ENCODE measurements around the gene POLD1. TPM values are rescaled to one million over a fixed set of nuclear protein-coding genes. Genes with fewer than 3 reads are reported as not detected.

The POLD1 gene
- total and polyA plus RNA-seq, 7 experiments from 2014 or later, result 26.0 to 110 (median 40.8) TPM

DNA sequence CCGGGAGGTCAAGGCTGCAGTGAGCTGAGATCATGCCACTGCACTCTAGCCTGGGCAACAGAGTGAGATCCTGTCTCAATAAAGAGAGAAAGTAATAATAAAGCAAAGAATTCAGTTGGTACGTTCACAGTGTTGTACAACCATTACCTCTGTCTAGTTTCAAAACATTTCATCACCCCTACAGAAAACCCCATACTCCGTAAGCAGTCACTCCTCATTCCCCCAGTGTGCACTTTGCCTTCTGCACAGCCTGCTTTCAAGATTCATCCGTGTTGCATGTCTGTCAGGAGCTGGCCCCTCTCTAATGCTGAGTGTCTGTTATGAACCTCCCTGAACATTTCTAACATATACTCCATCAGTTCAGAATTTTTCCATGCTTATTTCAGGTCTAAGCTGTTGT lies 9.4 kb downstream of the POLD1 start:
- Histone ChIP-seq H3K27me3 (ENCODE audit: control insufficient read depth in 2 of 2, insufficient read depth in 2 of 2, low read length in 2 of 2) (no peaks in the 10 kb centered on the region), H3K27ac (ENCODE audit: low read depth, low read length) (no peak overlapping the region), H3K4me3 (ENCODE audit: low read length) (no peak overlapping the region), H3K4me1 (ENCODE audit: control insufficient read depth in 2 of 2, insufficient read depth in 2 of 2, low read length in 2 of 2) (no peaks in the 10 kb centered on the region), H3K36me3 (ENCODE audit: control insufficient read depth in 2 of 3, insufficient read depth in 3 of 3, low read length in 3 of 3) (no peaks in the 10 kb centered on the region), H3K9me3 (ENCODE audit: control insufficient read depth in 2 of 3, low read length in 3 of 3) (no peaks in the 10 kb centered on the region)
- DNase-seq, result no peak
- Mint-ChIP-seq H3K4me3 (no peak overlapping the region), H3K4me1 (peaks cover 0 to 7% (median 4%) of the 10 kb centered on the region in 7 donors), H3K9me3 (no peaks in the 10 kb centered on the region), H3K36me3 (peaks cover 3 to 30% (median 11%) of the 10 kb centered on the region in 5 donors), H3K27me3 (no peaks in the 10 kb centered on the region), H3K27ac (no peak overlapping the region)
- ChIA-PET POLR2A (no interaction called here), CTCF (no interaction called here)
- intact Hi-C loops (cut with micrococcal nuclease), result no loop called here
- no peak for ATAC-seq

DNA sequence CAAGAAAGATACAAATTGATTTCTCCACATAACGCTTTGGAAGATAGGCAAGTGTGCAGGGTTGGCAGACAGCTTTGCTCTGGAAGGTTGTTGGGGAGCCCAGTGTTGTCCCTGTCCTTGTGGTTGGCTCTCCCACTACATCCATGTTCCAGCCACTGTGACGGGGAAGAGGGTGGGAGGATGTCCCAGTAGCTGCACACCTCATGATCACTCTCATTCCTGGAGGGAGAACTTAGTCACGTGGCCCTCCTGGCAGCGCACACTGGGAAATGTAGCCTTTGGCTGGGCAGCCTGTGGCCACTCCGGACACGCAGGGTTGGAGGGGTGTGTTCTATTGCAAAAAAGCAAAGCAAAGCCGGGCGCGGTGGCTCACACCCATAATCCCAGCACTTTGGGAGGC lies 9.9 kb downstream of the POLD1 start:
- intact Hi-C loops (cut with micrococcal nuclease), result no loop called here
- DNase-seq (no peak), ATAC-seq (no peak)
- Histone ChIP-seq H3K9me3 (ENCODE audit: control insufficient read depth in 2 of 3, low read length in 3 of 3) (no peaks in the 10 kb centered on the region), H3K27me3 (ENCODE audit: control insufficient read depth in 2 of 2, insufficient read depth in 2 of 2, low read length in 2 of 2) (no peaks in the 10 kb centered on the region), H3K4me1 (ENCODE audit: control insufficient read depth in 2 of 2, insufficient read depth in 2 of 2, low read length in 2 of 2) (no peaks in the 10 kb centered on the region), H3K36me3 (ENCODE audit: control insufficient read depth in 2 of 3, insufficient read depth in 3 of 3, low read length in 3 of 3) (peaks cover 0 to 3% (median 0%) of the 10 kb centered on the region in 3 experiments), H3K4me3 (ENCODE audit: low read length) (no peak overlapping the region), H3K27ac (ENCODE audit: low read depth, low read length) (no peak overlapping the region)
- peaks cover 0 to 7% (median 4%) of the 10 kb centered on the region in 7 donors for H3K4me1 Mint-ChIP-seq
- CTCF ChIA-PET, result no interaction called here
- H3K36me3 Mint-ChIP-seq, result peaks cover 4 to 30% (median 11%) of the 10 kb centered on the region in 5 donors
- H3K27ac Mint-ChIP-seq, result no peak overlapping the region
- no peaks in the 10 kb centered on the region for H3K27me3 Mint-ChIP-seq
- no peak overlapping the region for H3K4me3 Mint-ChIP-seq
- H3K9me3 Mint-ChIP-seq, result no peaks in the 10 kb centered on the region
- POLR2A ChIA-PET, result no interaction called here

DNA sequence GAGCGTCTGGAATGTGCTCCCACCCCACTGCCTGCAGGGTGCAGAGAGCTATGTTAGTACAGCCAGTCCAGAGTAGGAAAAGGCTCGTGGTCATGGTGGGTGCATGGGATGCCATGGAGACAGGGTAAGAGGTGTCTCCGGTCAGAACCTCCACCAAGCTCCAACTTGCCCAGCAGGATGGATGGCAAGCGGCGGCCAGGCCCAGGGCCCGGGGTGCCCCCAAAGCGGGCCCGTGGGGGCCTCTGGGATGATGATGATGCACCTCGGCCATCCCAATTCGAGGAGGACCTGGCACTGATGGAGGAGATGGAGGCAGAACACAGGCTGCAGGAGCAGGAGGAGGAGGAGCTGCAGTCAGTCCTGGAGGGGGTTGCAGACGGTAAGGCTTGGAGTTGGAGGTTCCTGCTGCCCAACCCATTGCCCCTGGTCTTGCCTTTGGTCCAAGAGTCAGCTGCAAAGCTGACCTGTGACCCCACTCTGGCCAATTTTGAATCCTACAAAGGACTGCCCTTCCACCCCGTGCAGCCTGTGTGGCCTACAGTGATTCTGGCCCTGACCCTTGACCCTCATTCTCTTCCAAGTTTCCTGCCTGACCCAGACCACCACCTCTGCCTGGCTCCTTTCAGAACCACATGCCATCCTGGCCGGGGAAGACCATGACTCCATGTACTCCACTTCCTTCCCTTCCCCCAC lies 14.7 kb downstream of the POLD1 start:
- Histone ChIP-seq H3K27me3 (ENCODE audit: control insufficient read depth in 2 of 2, insufficient read depth in 2 of 2, low read length in 2 of 2) (no peaks in the 10 kb centered on the region), H3K4me1 (ENCODE audit: control insufficient read depth in 2 of 2, insufficient read depth in 2 of 2, low read length in 2 of 2) (no peaks in the 10 kb centered on the region), H3K36me3 (ENCODE audit: control insufficient read depth in 2 of 3, insufficient read depth in 3 of 3, low read length in 3 of 3) (peaks cover 0 to 31% (median 0%) of the 10 kb centered on the region in 3 experiments), H3K4me3 (ENCODE audit: low read length) (no peak overlapping the region), H3K27ac (ENCODE audit: low read depth, low read length) (no peak overlapping the region), H3K9me3 (ENCODE audit: control insufficient read depth in 2 of 3, low read length in 3 of 3) (no peaks in the 10 kb centered on the region)
- H3K27ac Mint-ChIP-seq, result peak overlapping the region in 2 of 9 donors; percentile 53 to 70
- intact Hi-C loops (cut with micrococcal nuclease), result no loop called here
- no peaks in the 10 kb centered on the region for H3K9me3 Mint-ChIP-seq
- no peak for ATAC-seq
- ChIA-PET CTCF (no interaction called here), POLR2A (no interaction called here)
- peaks cover 0 to 10% (median 4%) of the 10 kb centered on the region in 7 donors for H3K4me1 Mint-ChIP-seq
- no peak overlapping the region for H3K4me3 Mint-ChIP-seq
- no peak for DNase-seq
- H3K27me3 Mint-ChIP-seq, result no peaks in the 10 kb centered on the region
- H3K36me3 Mint-ChIP-seq, result peaks cover 6 to 18% (median 7%) of the 10 kb centered on the region in 5 donors

DNA sequence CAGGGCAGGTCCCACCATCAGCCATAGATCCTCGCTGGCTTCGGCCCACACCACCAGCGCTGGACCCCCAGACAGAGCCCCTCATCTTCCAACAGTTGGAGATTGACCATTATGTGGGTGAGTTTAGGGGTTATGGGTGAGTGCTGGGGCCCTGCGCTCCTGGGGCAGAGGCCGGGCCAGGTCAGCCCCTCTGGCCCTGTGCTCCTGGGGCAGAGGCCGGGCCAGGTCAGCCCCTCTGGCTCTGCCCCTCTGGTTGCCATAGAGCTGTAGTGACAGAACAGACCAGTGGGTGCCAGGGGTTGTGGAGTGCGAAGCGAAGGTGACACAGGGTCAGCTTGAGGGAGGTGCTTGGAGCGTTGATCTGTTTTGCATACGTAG lies 15.2 kb downstream of the POLD1 start:
- ATAC-seq, result no peak
- no peak overlapping the region for H3K27ac Mint-ChIP-seq
- CTCF ChIA-PET, result no interaction called here

DNA sequence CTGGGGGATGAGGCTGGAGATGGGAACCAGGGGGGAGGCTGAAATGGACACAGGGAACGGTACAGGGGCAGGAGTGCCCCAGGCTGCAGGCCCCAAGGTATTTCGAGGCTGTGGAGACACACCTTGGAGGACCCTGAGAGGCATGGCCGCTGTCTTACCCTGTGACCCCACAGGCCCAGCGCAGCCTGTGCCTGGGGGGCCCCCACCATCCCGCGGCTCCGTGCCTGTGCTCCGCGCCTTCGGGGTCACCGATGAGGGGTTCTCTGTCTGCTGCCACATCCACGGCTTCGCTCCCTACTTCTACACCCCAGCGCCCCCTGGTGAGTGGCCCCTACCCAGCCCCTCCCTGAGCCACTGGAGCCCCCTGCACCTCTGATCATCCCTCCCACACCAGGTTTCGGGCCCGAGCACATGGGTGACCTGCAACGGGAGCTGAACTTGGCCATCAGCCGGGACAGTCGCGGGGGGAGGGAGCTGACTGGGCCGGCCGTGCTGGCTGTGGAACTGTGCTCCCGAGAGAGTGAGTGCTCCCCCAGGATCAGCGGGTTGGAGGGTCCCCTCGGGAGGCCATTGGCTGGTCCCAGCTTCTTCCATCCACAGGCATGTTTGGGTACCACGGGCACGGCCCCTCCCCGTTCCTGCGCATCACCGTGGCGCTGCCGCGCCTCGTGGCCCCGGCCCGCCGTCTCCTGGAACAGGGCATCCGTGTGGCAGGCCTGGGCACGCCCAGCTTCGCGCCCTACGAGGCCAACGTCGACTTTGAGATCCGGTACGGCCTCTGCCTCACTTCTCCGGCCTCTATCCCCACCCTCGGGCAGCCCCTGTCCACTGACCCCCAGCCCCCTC lies 17.7 kb downstream of the POLD1 start:
- Histone ChIP-seq H3K27me3 (ENCODE audit: control insufficient read depth in 2 of 2, insufficient read depth in 2 of 2, low read length in 2 of 2) (no peaks in the 10 kb centered on the region), H3K4me3 (ENCODE audit: low read length) (no peak overlapping the region), H3K27ac (ENCODE audit: low read depth, low read length) (no peak overlapping the region), H3K9me3 (ENCODE audit: control insufficient read depth in 2 of 3, low read length in 3 of 3) (no peaks in the 10 kb centered on the region), H3K36me3 (ENCODE audit: control insufficient read depth in 2 of 3, insufficient read depth in 3 of 3, low read length in 3 of 3) (peaks cover 0 to 51% (median 6%) of the 10 kb centered on the region in 3 experiments), H3K4me1 (ENCODE audit: control insufficient read depth in 2 of 2, insufficient read depth in 2 of 2, low read length in 2 of 2) (no peaks in the 10 kb centered on the region)
- H3K36me3 Mint-ChIP-seq, result peaks cover 0 to 25% (median 4%) of the 10 kb centered on the region in 5 donors
- intact Hi-C loops (cut with micrococcal nuclease), result no loop called here
- H3K4me1 Mint-ChIP-seq, result peaks cover 0 to 5% (median 0%) of the 10 kb centered on the region in 7 donors
- no peaks in the 10 kb centered on the region for H3K27me3 Mint-ChIP-seq
- DNase-seq (no peak), ATAC-seq (no peak)
- H3K9me3 Mint-ChIP-seq, result no peaks in the 10 kb centered on the region
- H3K4me3 Mint-ChIP-seq, result no peak overlapping the region
- POLR2A ChIA-PET, result no interaction called here
- CTCF ChIA-PET, result interaction anchor here (0.7 to 0.8 kb wide), 2 partner anchors 14 to 44 kb away, joined by 3 to 5 read pairs; no protein-coding TSS in a partner anchor
- H3K27ac Mint-ChIP-seq, result no peak overlapping the region

More for the DNA sequence above, 15.2 kb downstream of the POLD1 start:
- intact Hi-C loops (cut with micrococcal nuclease), result no loop called here
- no peaks in the 10 kb centered on the region for H3K9me3 ChIP-seq (ENCODE audit: control insufficient read depth in 2 of 3, low read length in 3 of 3)
- H3K9me3 Mint-ChIP-seq, result no peaks in the 10 kb centered on the region
- H3K36me3 Mint-ChIP-seq, result peaks cover 4 to 21% (median 7%) of the 10 kb centered on the region in 5 donors
- POLR2A ChIA-PET, result no interaction called here
- no peaks in the 10 kb centered on the region for H3K27me3 Mint-ChIP-seq
- H3K4me1 Mint-ChIP-seq, result peaks cover 0 to 10% (median 4%) of the 10 kb centered on the region in 7 donors
- no peak overlapping the region for H3K4me3 Mint-ChIP-seq
- peaks cover 0 to 34% (median 0%) of the 10 kb centered on the region in 3 experiments for H3K36me3 ChIP-seq (ENCODE audit: control insufficient read depth in 2 of 3, insufficient read depth in 3 of 3, low read length in 3 of 3)
- H3K4me1 ChIP-seq (ENCODE audit: control insufficient read depth in 2 of 2, insufficient read depth in 2 of 2, low read length in 2 of 2), result no peaks in the 10 kb centered on the region
- no peak overlapping the region for H3K27ac ChIP-seq (ENCODE audit: low read depth, low read length)
- no peaks in the 10 kb centered on the region for H3K27me3 ChIP-seq (ENCODE audit: control insufficient read depth in 2 of 2, insufficient read depth in 2 of 2, low read length in 2 of 2)
- H3K4me3 ChIP-seq (ENCODE audit: low read length), result no peak overlapping the region
- DNase-seq, result no peak

DNA sequence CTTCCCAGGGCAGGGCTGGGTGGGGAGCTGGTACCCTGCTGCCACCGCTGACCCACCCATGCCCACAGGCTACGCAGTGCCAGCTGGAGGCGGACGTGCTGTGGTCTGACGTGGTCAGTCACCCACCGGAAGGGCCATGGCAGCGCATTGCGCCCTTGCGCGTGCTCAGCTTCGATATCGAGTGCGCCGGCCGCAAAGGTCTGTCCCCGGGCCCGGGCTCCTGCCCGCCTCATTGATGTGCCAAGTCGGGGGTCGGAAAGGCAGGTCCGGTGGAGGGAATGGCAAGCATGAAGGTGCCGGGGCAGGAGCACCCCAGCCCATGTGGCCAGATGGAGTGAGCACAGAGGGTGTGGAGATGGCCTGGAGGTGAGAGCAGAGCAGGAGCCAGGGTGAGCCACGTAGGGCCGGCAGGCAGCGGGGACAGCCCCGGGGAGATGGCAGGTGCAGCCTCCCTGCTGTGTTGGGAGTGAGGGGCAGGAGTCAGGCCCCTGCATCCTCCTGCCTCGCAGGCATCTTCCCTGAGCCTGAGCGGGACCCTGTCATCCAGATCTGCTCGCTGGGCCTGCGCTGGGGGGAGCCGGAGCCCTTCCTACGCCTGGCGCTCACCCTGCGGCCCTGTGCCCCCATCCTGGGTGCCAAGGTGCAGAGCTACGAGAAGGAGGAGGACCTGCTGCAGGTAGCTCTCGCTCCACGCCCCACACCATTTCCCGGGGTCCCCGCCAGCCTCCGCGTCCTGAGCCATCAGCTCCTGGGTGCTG lies 18.6 kb downstream of the POLD1 start:
- H3K36me3 Mint-ChIP-seq, result peaks cover 0 to 25% (median 4%) of the 10 kb centered on the region in 5 donors
- ChIA-PET CTCF (interaction anchor here (0.7 to 0.8 kb wide), 2 partner anchors 13 to 45 kb away, joined by 3 to 5 read pairs; no protein-coding TSS in a partner anchor), POLR2A (no interaction called here)
- no peak overlapping the region for H3K4me3 ChIP-seq (ENCODE audit: low read length)
- no peak overlapping the region for H3K4me3 Mint-ChIP-seq
- no peaks in the 10 kb centered on the region for H3K4me1 ChIP-seq (ENCODE audit: control insufficient read depth in 2 of 2, insufficient read depth in 2 of 2, low read length in 2 of 2)
- peaks cover 0 to 55% (median 6%) of the 10 kb centered on the region in 3 experiments for H3K36me3 ChIP-seq (ENCODE audit: control insufficient read depth in 2 of 3, insufficient read depth in 3 of 3, low read length in 3 of 3)
- ATAC-seq, result no peak
- H3K27ac Mint-ChIP-seq, result no peak overlapping the region
- H3K27ac ChIP-seq (ENCODE audit: low read depth, low read length), result no peak overlapping the region
- no peaks in the 10 kb centered on the region for H3K9me3 Mint-ChIP-seq
- no peaks in the 10 kb centered on the region for H3K9me3 ChIP-seq (ENCODE audit: control insufficient read depth in 2 of 3, low read length in 3 of 3)
- intact Hi-C loops (cut with micrococcal nuclease), result no loop called here
- no peaks in the 10 kb centered on the region for H3K27me3 Mint-ChIP-seq
- DNase-seq, result no peak
- H3K4me1 Mint-ChIP-seq, result peaks cover 0 to 5% (median 0%) of the 10 kb centered on the region in 7 donors
- no peaks in the 10 kb centered on the region for H3K27me3 ChIP-seq (ENCODE audit: control insufficient read depth in 2 of 2, insufficient read depth in 2 of 2, low read length in 2 of 2)

Data from naive thymus-derived CD4-positive, alpha-beta T cell (primary cell).